ENCODE measurements around the gene KIF13A.
"Not testable (repeated sequence)": the region's sequence is repeated elsewhere in the genome, so short reads cannot be mapped to it uniquely, and the experiment has no call there.

KIF13A gene

GRCh38 chr6:17812311-17812710 is 175.1 kb downstream of the KIF13A start:
- DNase-seq (ENCODE audit: low read depth in 2 of 3, low spot score in 2 of 3), result no peak

- no peak for DNase-seq (ENCODE audit: low read depth in 2 of 3, low spot score in 2 of 3)
Measured at GRCh38 chr6:17808609-17809008, 178.8 kb downstream of the KIF13A start.

GRCh38 chr6:17807431-17807830 is 180.0 kb downstream of the KIF13A start:
- DNase-seq (ENCODE audit: low read depth in 2 of 3, low spot score in 2 of 3), result not testable (repeated sequence)

GRCh38 chr6:17803409-17803808 is 184.0 kb downstream of the KIF13A start:
- no peak for DNase-seq (ENCODE audit: low read depth in 2 of 3, low spot score in 2 of 3)

GRCh38 chr6:17798477-17799154 is 188.8 kb downstream of the KIF13A start:
- no peak for DNase-seq (ENCODE audit: low read depth in 2 of 3, low spot score in 2 of 3)

- no peak for DNase-seq (ENCODE audit: low read depth in 2 of 3, low spot score in 2 of 3)
Measured at GRCh38 chr6:17790489-17790888, 196.9 kb downstream of the KIF13A start.

- DNase-seq (ENCODE audit: low read depth in 2 of 3, low spot score in 2 of 3), result no peak
Measured at GRCh38 chr6:17785094-17785787, 202.2 kb downstream of the KIF13A start.

GRCh38 chr6:17780061-17780460 is 207.4 kb downstream of the KIF13A start:
- DNase-seq (ENCODE audit: low read depth in 2 of 3, low spot score in 2 of 3), result no peak

GRCh38 chr6:17771609-17772008 is 215.8 kb downstream of the KIF13A start:
- no peak for DNase-seq (ENCODE audit: low read depth in 2 of 3, low spot score in 2 of 3)

GRCh38 chr6:17768881-17769280 is 218.6 kb downstream of the KIF13A start:
- no peak for DNase-seq (ENCODE audit: low read depth in 2 of 3, low spot score in 2 of 3)

GRCh38 chr6:17768388-17768787 is 219.0 kb downstream of the KIF13A start:
- no peak for DNase-seq (ENCODE audit: low read depth in 2 of 3, low spot score in 2 of 3)

GRCh38 chr6:17762651-17763050 is 224.8 kb downstream of the KIF13A start:
- no peak for DNase-seq (ENCODE audit: low read depth in 2 of 3, low spot score in 2 of 3)

- no peak for DNase-seq (ENCODE audit: low read depth in 2 of 3, low spot score in 2 of 3)
Measured at GRCh38 chr6:17758119-17758518, 229.3 kb downstream of the KIF13A start.

GRCh38 chr6:17754254-17754653 is 233.2 kb downstream of the KIF13A start:
- no peak for DNase-seq (ENCODE audit: low read depth in 2 of 3, low spot score in 2 of 3)

- DNase-seq (ENCODE audit: low read depth in 2 of 3, low spot score in 2 of 3), result not testable (repeated sequence)
Measured at GRCh38 chr6:17745324-17745723, 242.1 kb downstream of the KIF13A start.

GRCh38 chr6:17744757-17745308 is 242.6 kb downstream of the KIF13A start:
- DNase-seq (ENCODE audit: low read depth in 2 of 3, low spot score in 2 of 3), result not testable (repeated sequence)

- no peak for DNase-seq (ENCODE audit: low read depth in 2 of 3, low spot score in 2 of 3)
Measured at GRCh38 chr6:17744019-17744756, 243.2 kb downstream of the KIF13A start.

GRCh38 chr6:17741507-17741906 is 245.9 kb downstream of the KIF13A start:
- DNase-seq (ENCODE audit: low read depth in 2 of 3, low spot score in 2 of 3), result no peak

- DNase-seq (ENCODE audit: low read depth in 2 of 3, low spot score in 2 of 3), result no peak
Measured at GRCh38 chr6:17740559-17741220, 246.7 kb downstream of the KIF13A start.

- no peak for DNase-seq (ENCODE audit: low read depth in 2 of 3, low spot score in 2 of 3)
Measured at GRCh38 chr6:17737704-17738252, 249.7 kb downstream of the KIF13A start.

- DNase-seq (ENCODE audit: low read depth in 2 of 3, low spot score in 2 of 3), result not testable (repeated sequence)
Measured at GRCh38 chr6:17735311-17735710, 252.1 kb downstream of the KIF13A start.

Measured in activated CD8-positive, alpha-beta memory T cell treated with anti-CD3 and anti-CD28 coated beads for 48 hours (primary cell).